ENCODE measurements around the gene SPART. TPM values are rescaled to one million over a fixed set of nuclear protein-coding genes. Genes with fewer than 3 reads are reported as not detected.

The SPART gene
- total RNA-seq, 5 donors from 2014 or later (not counting 1 experiment from before 2014, with no cell fraction given), result 20.2 to 33.3 (median 28.8) TPM

GRCh38 chr13:36258831-36259230, 87.4 kb downstream of the SPART start:
- H3K4me1 Mint-ChIP-seq, result no peaks in the 10 kb centered on the region
- no peak for ATAC-seq (replicated peaks in 1 of 4)
- Histone ChIP-seq H3K27ac (ENCODE audit: low read length) (no peak overlapping the region), H3K27me3 (replicated peaks in 1 of 2; ENCODE audit: control insufficient read depth in 2 of 2, extremely low read depth in 1 of 2, insufficient read depth in 2 of 2, low read length in 1 of 2) (peaks cover 0 to 13% of the 10 kb centered on the region in 2 experiments), H3K4me3 (ENCODE audit: control insufficient read depth in 1 of 2, extremely low read depth in 1 of 2, low read length in 1 of 2) (no peak overlapping the region), H3K9me3 (no peaks in the 10 kb centered on the region), H3K36me3 (ENCODE audit: control insufficient read depth in 2 of 2, extremely low read depth in 1 of 2, insufficient read depth in 1 of 2, low read length in 1 of 2) (no peaks in the 10 kb centered on the region), H3K4me1 (ENCODE audit: control insufficient read depth in 1 of 2, extremely low read depth in 1 of 2, insufficient read depth in 2 of 2, low read length in 2 of 2) (no peaks in the 10 kb centered on the region)
- H3K27ac Mint-ChIP-seq, result no peak overlapping the region
- H3K36me3 Mint-ChIP-seq, result no peaks in the 10 kb centered on the region
- 88% methylated on average over 8 of the region's 8 CpGs for WGBS (ENCODE audit: insufficient coverage)
- peaks cover 0 to 3% (median 0%) of the 10 kb centered on the region in 3 donors for H3K9me3 Mint-ChIP-seq
- ChIA-PET POLR2A (no interaction called here), CTCF (no interaction called here)
- no peak for DNase-seq
- H3K27me3 Mint-ChIP-seq, result peaks cover 6 to 13% of the 10 kb centered on the region in 2 donors
- H3K4me3 Mint-ChIP-seq, result no peak overlapping the region

Other genes with a start within 250 kb of the SPART start
- under 1 TPM in 2 of 5 donors, not detected in 3; 0.03 to 0.09 TPM for gene DCLK1, start 215.0 kb downstream of the SPART start, total RNA-seq
- gene SOHLH2, start 131.8 kb downstream of the SPART start, total RNA-seq, result not detected
- gene CCDC169, start 48.6 kb downstream of the SPART start, total RNA-seq, result not detected
- gene CCNA1, start 86.1 kb upstream of the SPART start, total RNA-seq, result not detected